Trophoblast cell (in vitro differentiated cells and primary cell): ENCODE measurements around the gene XYLT1.

Source experiments
- DNase-seq, 2 donors: peaks; one replicate each; pipeline ENCODE4 v3.0.0-alpha.2; 2016
- H2AFZ ChIP-seq: 2 replicates; pipeline ENCODE4 v1.6.1; 2013; ENCODE audit warnings: low read length, moderate library complexity, mild to moderate bottlenecking; ENCODE audit not compliant: insufficient read depth, poor library complexity
- H2AK5ac ChIP-seq: 2 replicates; pipeline ENCODE4 v1.6.1; 2013; ENCODE audit warnings: mild to moderate bottlenecking, low read length
- H2BK120ac ChIP-seq: 2 replicates; pipeline ENCODE4 v1.6.1; 2013; ENCODE audit warnings: low read length, mild to moderate bottlenecking, moderate library complexity; ENCODE audit not compliant: insufficient read depth, poor library complexity
- H2BK12ac ChIP-seq: 2 replicates; pipeline ENCODE4 v1.6.1; 2013; ENCODE audit warnings: mild to moderate bottlenecking, low read length, moderate library complexity
- H2BK5ac ChIP-seq: 2 replicates; pipeline ENCODE4 v1.6.1; 2013; ENCODE audit warnings: low read length, low read depth, moderate library complexity, mild to moderate bottlenecking; ENCODE audit not compliant: poor library complexity
- H3K14ac ChIP-seq: 2 replicates; pipeline ENCODE4 v1.6.1; 2013; ENCODE audit warnings: mild to moderate bottlenecking, low read length
- H3K18ac ChIP-seq: 2 replicates; pipeline ENCODE4 v1.6.1; 2013; ENCODE audit warnings: mild to moderate bottlenecking, low read length
- H3K23ac ChIP-seq: 2 replicates; pipeline ENCODE4 v1.6.1; 2013; ENCODE audit warnings: low read length
- H3K27ac ChIP-seq: 2 replicates; pipeline ENCODE4 v1.5.1; 2013; ENCODE audit warnings: low read depth, mild to moderate bottlenecking, inconsistent platforms, low read length, moderate library complexity
- H3K27me3 ChIP-seq: 2 replicates; pipeline ENCODE4 v1.6.1; 2013; ENCODE audit warnings: inconsistent platforms, mild to moderate bottlenecking, low read length, moderate library complexity; ENCODE audit not compliant: insufficient read depth
- H3K36me3 ChIP-seq, 2 experiments: 1 replicate in 1 of 2; 2 replicates in 1 of 2; pipeline ENCODE4 v1.6.1; 2013; ENCODE audit warnings: low read length in 2 of 2, mild to moderate bottlenecking in 2 of 2, moderate library complexity in 1 of 2; ENCODE audit not compliant: insufficient read depth in 2 of 2, control insufficient read depth in 1 of 2
- H3K4ac ChIP-seq: 2 replicates; pipeline ENCODE4 v1.6.1; 2013; ENCODE audit warnings: low read depth, mild to moderate bottlenecking, low read length, moderate library complexity
- H3K4me1 ChIP-seq, 2 experiments: 1 replicate in 1 of 2; 2 replicates in 1 of 2; pipeline ENCODE4 v1.6.1; 2013; ENCODE audit warnings: low read length in 2 of 2, mild to moderate bottlenecking in 2 of 2, moderate library complexity in 1 of 2; ENCODE audit not compliant: insufficient read depth in 2 of 2, control insufficient read depth in 1 of 2
- H3K4me2 ChIP-seq: 2 replicates; pipeline ENCODE4 v1.6.1; 2013; ENCODE audit warnings: inconsistent platforms, mild to moderate bottlenecking, low read length, moderate library complexity
- H3K4me3 ChIP-seq: 2 replicates; pipeline ENCODE4 v1.5.1; 2013; ENCODE audit warnings: mild to moderate bottlenecking, low read depth, low read length, inconsistent platforms
- H3K79me1 ChIP-seq: one replicate; pipeline ENCODE4 v1.6.1; 2013; ENCODE audit warnings: low read length
- H3K79me2 ChIP-seq: 2 replicates; pipeline ENCODE4 v1.6.1; 2013; ENCODE audit warnings: low read length, mild to moderate bottlenecking; ENCODE audit not compliant: control insufficient read depth, insufficient read depth, poor library complexity
- H3K9ac ChIP-seq: 2 replicates; pipeline ENCODE4 v1.6.1; 2013; ENCODE audit warnings: mild to moderate bottlenecking, low read length
- H3K9me3 ChIP-seq: 2 replicates; pipeline ENCODE4 v1.6.1; 2013; ENCODE audit warnings: low read depth, mild to moderate bottlenecking, control low read depth, inconsistent platforms, low read length; ENCODE audit not compliant: insufficient read depth
- H4K12ac ChIP-seq: 2 replicates; pipeline ENCODE4 v1.6.1; 2013; ENCODE audit warnings: low read depth, mild to moderate bottlenecking, low read length, moderate library complexity
- H4K8ac ChIP-seq: 2 replicates; pipeline ENCODE4 v1.6.1; 2013; ENCODE audit warnings: low read depth, mild to moderate bottlenecking, low read length, moderate library complexity
- H4K91ac ChIP-seq: one replicate; pipeline ENCODE4 v1.6.1; 2013; ENCODE audit warnings: low read depth, mild to moderate bottlenecking, low read length, moderate library complexity
- WGBS: extraction: QIAGEN DNeasy Blood & Tissue Kit; methylation state at CpG from one replicate; pipeline ENCODE4 v1.1.7; 2013; ENCODE audit warnings: missing lambda C conversion rate; ENCODE audit not compliant: insufficient read length, insufficient coverage; ENCODE audit errors: extremely low coverage; 5-methylcytosine and 5-hydroxymethylcytosine counted together

XYLT1 gene

DNA sequence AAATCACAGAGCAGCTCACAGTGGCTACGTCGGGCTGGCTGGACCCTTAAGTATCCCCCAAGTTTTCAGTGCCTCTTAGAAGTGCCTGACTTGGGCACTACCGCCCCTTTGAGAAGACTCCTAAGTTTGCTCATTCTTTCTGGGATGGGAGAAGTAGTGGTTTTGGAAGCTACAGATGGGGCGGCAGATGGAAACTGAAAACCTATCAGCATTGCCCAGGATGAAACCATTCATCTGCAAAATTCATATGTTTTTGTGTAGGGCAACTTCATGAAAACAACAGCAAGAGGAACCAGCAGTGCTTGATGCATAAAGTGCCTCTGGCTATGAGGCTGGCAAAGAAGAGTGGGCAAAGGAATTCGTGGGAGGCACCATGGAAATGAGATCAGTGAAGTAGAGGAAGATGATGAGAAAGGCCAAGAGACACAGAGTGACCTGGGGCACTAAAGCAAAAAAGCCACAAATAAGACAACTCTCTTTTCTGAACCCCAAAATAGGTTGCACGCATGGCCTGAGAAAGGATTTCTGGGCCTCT lies 277.1 kb downstream of the XYLT1 start:
- WGBS = no CpG with 5 or more reads among the region's 6 CpGs
- no peak overlapping the region for H3K18ac ChIP-seq
- H4K8ac ChIP-seq = no peak overlapping the region
- H3K4me1 ChIP-seq = no peaks in the 10 kb centered on the region
- H3K79me2 ChIP-seq = no peaks in the 10 kb centered on the region
- no peak overlapping the region for H3K27ac ChIP-seq
- H4K12ac ChIP-seq = no peak overlapping the region
- H3K4ac ChIP-seq = no peak overlapping the region
- H3K27me3 ChIP-seq = no peaks in the 10 kb centered on the region
- H2AFZ ChIP-seq = no peak overlapping the region
- H4K91ac ChIP-seq = no peak overlapping the region
- peaks cover 6 to 8% of the 10 kb centered on the region in 2 experiments for H3K36me3 ChIP-seq
- H3K79me1 ChIP-seq = no peaks in the 10 kb centered on the region
- no peak overlapping the region for H2BK5ac ChIP-seq
- H3K14ac ChIP-seq = no peak overlapping the region
- H2AK5ac ChIP-seq = no peak overlapping the region
- no peak overlapping the region for H2BK12ac ChIP-seq
- H3K4me2 ChIP-seq = no peak overlapping the region
- no peak overlapping the region for H2BK120ac ChIP-seq
- no peak overlapping the region for H3K4me3 ChIP-seq
- no peak for DNase-seq
- H3K9me3 ChIP-seq = no peaks in the 10 kb centered on the region
- H3K23ac ChIP-seq = no peak overlapping the region
- H3K9ac ChIP-seq = no peak overlapping the region

GRCh38 chr16:17184026-17184425 lies 286.7 kb downstream of the XYLT1 start:
- Histone ChIP-seq H4K91ac (no peak overlapping the region), H4K12ac (no peak overlapping the region), H3K79me2 (no peaks in the 10 kb centered on the region), H2BK5ac (no peak overlapping the region), H3K27ac (no peak overlapping the region), H3K27me3 (no peaks in the 10 kb centered on the region), H3K14ac (no peak overlapping the region), H3K4ac (no peak overlapping the region), H2AFZ (no peak overlapping the region), H3K79me1 (no peaks in the 10 kb centered on the region), H3K4me2 (no peak overlapping the region), H3K9me3 (no peaks in the 10 kb centered on the region), H3K36me3 (no peaks in the 10 kb centered on the region), H3K4me1 (no peaks in the 10 kb centered on the region), H3K23ac (no peak overlapping the region), H3K9ac (no peak overlapping the region), H2BK120ac (no peak overlapping the region), H3K4me3 (no peak overlapping the region), H2BK12ac (no peak overlapping the region), H2AK5ac (no peak overlapping the region), H3K18ac (no peak overlapping the region), H4K8ac (no peak overlapping the region)
- DNase-seq = no peak
- no CpG with 5 or more reads among the region's 7 CpGs for WGBS

DNA sequence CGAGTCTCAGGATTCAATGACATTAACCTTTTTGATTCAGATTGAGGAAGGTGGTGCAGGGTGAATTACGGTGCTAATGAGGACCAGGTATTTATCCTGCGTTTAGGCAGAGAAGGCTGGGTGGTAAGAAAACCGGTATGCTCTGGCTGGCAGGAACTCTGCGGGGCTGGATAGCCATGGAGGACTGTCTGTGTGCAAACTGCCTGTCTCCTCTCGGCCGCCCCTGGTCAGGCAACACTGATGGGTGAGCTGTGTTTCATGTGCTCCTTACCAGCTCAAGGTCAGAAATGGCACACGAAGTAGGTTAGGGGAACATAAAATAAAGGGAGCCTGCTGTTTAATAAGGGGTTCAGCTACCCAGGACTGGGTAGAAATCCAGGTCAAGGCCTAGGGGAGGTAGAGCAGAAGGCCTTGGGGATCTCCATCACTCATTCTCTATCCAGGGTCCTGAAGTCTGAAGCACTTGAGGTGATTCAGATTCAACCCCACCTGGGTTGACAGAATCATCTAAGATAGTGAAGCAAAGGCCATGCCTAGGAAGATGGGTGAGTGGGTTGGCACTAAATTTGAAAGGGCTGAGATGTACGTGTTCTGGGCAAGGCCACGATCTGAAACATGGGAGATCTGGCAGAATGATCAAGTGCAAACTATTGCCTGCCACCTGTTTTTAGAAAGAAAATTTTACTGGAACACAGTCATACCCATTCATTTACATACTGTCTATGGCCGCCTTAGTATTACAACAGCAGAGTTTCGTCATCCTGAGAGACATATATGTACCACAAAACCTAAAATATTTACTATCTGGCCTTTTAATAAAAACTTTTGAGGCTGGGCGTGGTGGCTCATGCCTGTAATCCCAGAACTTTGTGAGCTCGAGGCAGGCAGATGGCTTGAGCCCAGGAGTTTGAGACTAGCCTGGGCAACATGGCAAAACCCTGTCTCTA lies 292.5 kb downstream of the XYLT1 start:
- Histone ChIP-seq H4K8ac (no peak overlapping the region), H3K4me3 (no peak overlapping the region), H3K9me3 (no peaks in the 10 kb centered on the region), H3K9ac (no peak overlapping the region), H3K79me2 (no peaks in the 10 kb centered on the region), H3K4me1 (peaks cover 7 to 8% of the 10 kb centered on the region in 2 experiments), H2BK5ac (no peak overlapping the region), H2BK12ac (no peak overlapping the region), H3K14ac (no peak overlapping the region), H2BK120ac (no peak overlapping the region), H3K27me3 (no peaks in the 10 kb centered on the region), H3K36me3 (peaks cover 0 to 3% of the 10 kb centered on the region in 2 experiments), H3K4me2 (no peak overlapping the region), H3K18ac (no peak overlapping the region), H4K12ac (no peak overlapping the region), H3K79me1 (no peaks in the 10 kb centered on the region), H2AK5ac (no peak overlapping the region), H3K27ac (no peak overlapping the region), H3K4ac (no peak overlapping the region), H4K91ac (no peak overlapping the region), H2AFZ (no peak overlapping the region), H3K23ac (no peak overlapping the region)
- peak; percentile 29 to 82 for DNase-seq
- no CpG with 5 or more reads among the region's 14 CpGs for WGBS

DNA sequence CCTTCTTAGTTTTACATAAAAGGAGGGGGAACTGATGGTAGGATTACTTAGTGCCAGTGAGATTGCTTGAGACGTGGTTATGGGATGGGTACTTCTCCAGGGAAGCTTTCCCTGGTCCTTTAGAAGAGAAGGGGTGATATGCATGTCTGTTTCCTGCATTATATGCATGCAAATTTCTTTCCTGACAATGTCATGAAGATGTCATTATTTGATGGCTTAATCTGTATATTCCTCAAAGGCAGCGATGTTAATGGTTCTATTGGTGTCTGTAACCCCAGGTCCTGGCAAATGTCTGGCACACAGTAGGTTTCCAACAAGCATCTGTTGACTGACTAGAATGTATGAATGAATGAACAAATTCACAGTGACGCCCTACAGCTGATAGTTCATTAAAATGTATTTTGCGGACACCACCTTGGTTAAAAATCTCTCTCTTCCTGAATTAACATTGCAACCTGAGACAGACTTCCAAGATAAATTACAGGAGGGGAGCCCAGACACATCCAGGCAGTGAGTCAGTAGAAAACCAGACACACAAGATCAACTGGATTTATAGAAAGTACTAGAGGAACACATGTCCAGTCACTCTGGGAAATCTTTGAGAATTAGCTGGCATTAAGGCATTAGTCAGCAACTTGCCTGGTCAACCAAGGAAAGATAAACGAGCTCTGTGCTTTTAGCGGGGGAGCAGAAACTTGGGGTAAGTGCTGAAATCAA lies 293.4 kb downstream of the XYLT1 start:
- H2AK5ac ChIP-seq = no peak overlapping the region
- no peak overlapping the region for H3K14ac ChIP-seq
- no peak overlapping the region for H4K12ac ChIP-seq
- no peak overlapping the region for H3K18ac ChIP-seq
- no peak overlapping the region for H3K23ac ChIP-seq
- no peak overlapping the region for H3K4ac ChIP-seq
- no peak overlapping the region for H2AFZ ChIP-seq
- H2BK5ac ChIP-seq = no peak overlapping the region
- H2BK120ac ChIP-seq = no peak overlapping the region
- H3K36me3 ChIP-seq = peaks cover 0 to 3% of the 10 kb centered on the region in 2 experiments
- no peak overlapping the region for H3K9ac ChIP-seq
- H4K91ac ChIP-seq = no peak overlapping the region
- no peaks in the 10 kb centered on the region for H3K27me3 ChIP-seq
- no peaks in the 10 kb centered on the region for H3K79me1 ChIP-seq
- peaks cover 8 to 10% of the 10 kb centered on the region in 2 experiments for H3K4me1 ChIP-seq
- no peak overlapping the region for H2BK12ac ChIP-seq
- no peaks in the 10 kb centered on the region for H3K9me3 ChIP-seq
- no peak overlapping the region for H4K8ac ChIP-seq
- H3K4me2 ChIP-seq = no peak overlapping the region
- peak; percentile 80 to 95 for DNase-seq
- no CpG with 5 or more reads among the region's 6 CpGs for WGBS
- H3K79me2 ChIP-seq = no peaks in the 10 kb centered on the region
- H3K27ac ChIP-seq = peak overlapping the region; percentile 16
- H3K4me3 ChIP-seq = no peak overlapping the region
